Karpas-422 (cell line): ENCODE results near the gene RCAN3. TPM values are rescaled to one million over a fixed set of nuclear protein-coding genes. Genes with fewer than 3 reads are reported as not detected.
"Not testable (repeated sequence)": the region's sequence is repeated elsewhere in the genome, so short reads cannot be mapped to it uniquely, and the experiment has no call there.

Experiments used
- DNase-seq: peaks from one replicate; pipeline ENCODE4 v3.0.0-alpha.2; 2015
- H2AFZ ChIP-seq: fragments of 200-600 bp; sonication (generic); 2 replicates; pipeline ENCODE4 v1.6.1; 2014; ENCODE audit warnings: antibody characterized with exemption, low read length, mixed read lengths
- H3K27ac ChIP-seq: fragments of 200-600 bp; sonication (generic); 2 replicates; pipeline ENCODE4 v1.5.1; 2014; ENCODE audit warnings: mild to moderate bottlenecking, low read length, moderate library complexity
- H3K27me3 ChIP-seq: fragments of 200-600 bp; sonication (generic); 2 replicates; pipeline ENCODE4 v1.6.1; 2014; ENCODE audit warnings: low read length, mixed read lengths
- H3K36me3 ChIP-seq: fragments of 200-600 bp; sonication (generic); 2 replicates; pipeline ENCODE4 v1.6.1; 2014; ENCODE audit warnings: low read length, mixed read lengths; ENCODE audit not compliant: insufficient read depth
- H3K4me1 ChIP-seq: fragments of 200-600 bp; sonication (generic); 2 replicates; pipeline ENCODE4 v1.6.1; 2014; ENCODE audit warnings: mild to moderate bottlenecking, low read length, mixed read lengths
- H3K4me2 ChIP-seq: fragments of 200-600 bp; sonication (generic); 2 replicates; pipeline ENCODE4 v1.6.1; 2014; ENCODE audit warnings: low read length, low read depth, mild to moderate bottlenecking; ENCODE audit not compliant: poor library complexity, severe bottlenecking
- H3K4me3 ChIP-seq: fragments of 200-600 bp; sonication (generic); 2 replicates; pipeline ENCODE4 v1.5.1; 2014; ENCODE audit warnings: mild to moderate bottlenecking, antibody characterized with exemption, low read length, mixed read lengths
- H3K79me2 ChIP-seq: fragments of 200-600 bp; sonication (generic); 2 replicates; pipeline ENCODE4 v1.6.1; 2014; ENCODE audit warnings: mild to moderate bottlenecking, low read length, mixed read lengths
- H3K9ac ChIP-seq: fragments of 200-600 bp; sonication (generic); 2 replicates; pipeline ENCODE4 v1.6.0; 2014; ENCODE audit warnings: low read length
- H3K9me2 ChIP-seq: fragments of 200-600 bp; sonication (generic), shearing (Covaris generic); replicated peaks from 2 replicates; pipeline ENCODE4 v1.6.0; 2014; ENCODE audit warnings: mild to moderate bottlenecking, low read length, moderate library complexity; ENCODE audit not compliant: insufficient read depth
- H3K9me3 ChIP-seq: fragments of 300-700, 200-600 bp; sonication (generic); 2 replicates; pipeline ENCODE4 v1.6.1; 2014; ENCODE audit warnings: low read length, mixed read lengths
- H4K20me1 ChIP-seq: fragments of 200-600 bp; sonication (generic); 2 replicates; pipeline ENCODE4 v1.6.1; 2014; ENCODE audit warnings: mild to moderate bottlenecking, antibody characterized with exemption, low read length, low read depth; ENCODE audit not compliant: insufficient read depth
- total RNA-seq: library from RNA; depleted of rRNA; stranded (reverse); fragments of >200 nt; shearing (Covaris generic); gene quantifications from 2 replicates; pipeline ENCODE4 v1.2.3, GENCODE V29; 2014; ENCODE audit warnings: low replicate concordance

Gene RCAN3
- total RNA-seq, 1 experiment from 2014 or later = 4.8 TPM

DNA sequence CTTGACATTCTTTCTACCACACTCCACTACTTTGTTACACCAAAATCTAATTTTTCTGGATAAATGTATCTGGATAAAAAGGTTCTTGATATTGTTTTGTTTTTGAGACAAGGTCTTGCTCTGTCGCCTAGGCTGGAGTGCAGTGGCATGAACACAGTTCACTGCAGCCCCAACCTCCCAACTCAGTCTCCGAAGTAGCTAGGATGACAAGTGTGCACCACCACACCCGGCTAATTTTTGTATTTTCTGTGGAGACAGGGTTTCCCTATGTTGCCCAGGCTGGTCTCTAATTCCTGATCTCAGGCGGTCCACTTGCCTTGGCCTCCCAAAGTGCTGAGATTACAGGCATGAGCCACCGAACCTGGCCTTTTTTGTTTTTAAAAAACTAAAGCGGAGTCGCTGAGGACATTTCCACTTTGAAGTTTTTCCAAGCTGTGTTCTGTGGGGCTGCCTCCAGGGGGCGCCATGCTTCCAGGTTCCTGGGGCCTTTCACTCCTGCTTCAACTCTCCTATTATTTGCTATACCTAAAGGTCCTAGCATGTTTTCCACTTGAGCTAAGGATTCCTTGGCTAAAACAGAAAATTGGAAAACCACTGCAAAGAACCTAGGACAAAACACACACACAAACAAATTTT is 39.2 kb downstream of the RCAN3 start:
- H3K9me3 ChIP-seq = no peaks in the 10 kb centered on the region
- H2AFZ ChIP-seq = no peak overlapping the region
- no peaks in the 10 kb centered on the region for H4K20me1 ChIP-seq
- H3K27ac ChIP-seq = no peak overlapping the region
- no peaks in the 10 kb centered on the region for H3K36me3 ChIP-seq
- no peaks in the 10 kb centered on the region for H3K79me2 ChIP-seq
- H3K9me2 ChIP-seq = no peaks in the 10 kb centered on the region
- H3K9ac ChIP-seq = no peak overlapping the region
- no peaks in the 10 kb centered on the region for H3K27me3 ChIP-seq
- DNase-seq = peak; percentile 46
- no peak overlapping the region for H3K4me2 ChIP-seq
- no peak overlapping the region for H3K4me3 ChIP-seq
- H3K4me1 ChIP-seq = peaks cover 38% of the 10 kb centered on the region

DNA sequence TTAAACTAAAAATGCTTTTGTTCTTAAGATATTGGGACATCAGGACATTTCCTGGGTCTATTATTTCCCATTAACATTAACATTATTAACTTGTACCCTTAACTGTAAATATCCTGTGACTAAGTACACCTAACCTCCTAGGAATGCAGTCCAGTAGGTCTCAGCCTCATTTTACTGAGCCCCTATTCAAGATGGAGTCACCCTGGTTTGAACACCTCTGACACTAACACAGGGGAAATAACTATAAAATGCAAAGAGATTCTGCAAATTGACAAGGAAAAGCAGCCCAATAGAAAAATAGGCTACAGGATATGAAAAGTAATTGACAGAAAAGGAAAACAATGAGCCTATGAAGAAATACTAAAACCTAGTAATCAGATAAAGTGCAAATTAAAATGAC is 41.6 kb downstream of the RCAN3 start:
- Histone ChIP-seq H2AFZ (no peak overlapping the region), H3K27me3 (no peaks in the 10 kb centered on the region), H3K36me3 (no peaks in the 10 kb centered on the region), H3K9me3 (no peaks in the 10 kb centered on the region), H3K9ac (no peak overlapping the region), H3K9me2 (no peaks in the 10 kb centered on the region), H3K4me1 (peaks cover 43% of the 10 kb centered on the region), H3K79me2 (no peaks in the 10 kb centered on the region), H4K20me1 (no peaks in the 10 kb centered on the region), H3K4me3 (no peak overlapping the region), H3K4me2 (no peak overlapping the region), H3K27ac (no peak overlapping the region)
- DNase-seq = no peak

DNA sequence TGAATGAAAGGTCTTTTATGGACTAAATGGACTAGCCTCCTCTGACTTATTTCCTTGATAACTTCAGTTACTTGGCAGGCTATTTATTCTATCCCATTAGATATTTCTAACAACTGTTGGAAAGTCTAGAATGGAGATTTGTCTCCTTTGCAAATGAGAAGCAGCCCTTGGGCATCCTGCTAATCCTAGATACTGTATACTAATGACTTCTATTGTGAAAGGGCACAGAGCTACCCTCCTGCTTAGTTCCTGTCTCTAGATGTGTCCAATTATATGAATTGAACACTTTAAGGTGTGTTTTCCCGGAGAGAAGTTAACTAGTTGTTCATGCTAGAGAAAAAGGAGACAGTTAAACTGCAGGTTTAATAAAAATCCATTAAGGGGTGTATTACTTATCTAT is 43.0 kb downstream of the RCAN3 start:
- H2AFZ ChIP-seq = no peak overlapping the region
- DNase-seq = no peak

DNA sequence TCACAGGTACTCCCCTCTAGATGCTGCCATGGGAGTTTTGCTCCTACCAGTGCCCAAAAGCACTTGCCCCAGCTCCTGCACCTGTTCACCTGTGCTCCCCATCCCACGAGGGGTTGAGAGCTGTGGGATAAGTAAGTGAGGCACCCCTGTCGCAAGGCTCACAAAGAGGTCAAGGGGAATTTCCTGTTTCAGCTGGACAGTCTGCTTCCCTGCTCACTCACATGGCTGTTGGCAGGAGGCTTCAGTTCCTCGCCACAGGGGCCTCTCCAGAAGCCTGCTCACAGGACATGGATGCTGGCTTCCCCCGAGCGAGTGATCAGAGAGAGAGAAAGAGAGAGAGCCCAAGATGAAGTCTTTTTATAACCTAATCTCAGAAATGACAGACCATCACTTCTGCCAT is 44.6 kb downstream of the RCAN3 start:
- Histone ChIP-seq H3K4me1 (peaks cover 20% of the 10 kb centered on the region), H2AFZ (no peak overlapping the region)

More for the DNA sequence above, 43.0 kb downstream of the RCAN3 start:
- Histone ChIP-seq H3K27me3 (no peaks in the 10 kb centered on the region), H3K9ac (no peak overlapping the region), H3K4me3 (no peak overlapping the region), H3K9me2 (no peaks in the 10 kb centered on the region), H3K36me3 (no peaks in the 10 kb centered on the region), H3K4me1 (peaks cover 29% of the 10 kb centered on the region), H3K4me2 (no peak overlapping the region), H3K27ac (no peak overlapping the region), H3K9me3 (no peaks in the 10 kb centered on the region), H4K20me1 (no peaks in the 10 kb centered on the region), H3K79me2 (no peaks in the 10 kb centered on the region)

DNA sequence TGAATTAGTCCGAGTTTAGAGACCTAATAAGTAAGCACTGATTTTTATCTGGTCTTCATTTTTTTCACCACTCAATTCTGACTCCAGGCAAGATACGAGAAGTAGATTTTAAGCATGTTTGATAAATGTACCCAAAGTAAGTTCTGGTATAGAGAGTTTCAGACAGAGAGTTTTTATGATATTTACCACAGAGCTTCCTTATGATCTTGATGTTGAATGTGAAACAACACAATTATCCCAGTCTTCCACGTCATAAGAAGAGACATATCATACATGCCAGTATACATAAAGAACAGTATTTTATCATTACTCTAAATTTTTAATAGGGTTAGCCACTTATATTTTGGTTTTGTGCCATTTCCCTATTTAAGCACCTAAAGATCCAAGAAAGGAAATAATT is 45.4 kb downstream of the RCAN3 start:
- no peak overlapping the region for H3K9ac ChIP-seq
- no peak overlapping the region for H3K27ac ChIP-seq
- DNase-seq = no peak
- H3K36me3 ChIP-seq = no peaks in the 10 kb centered on the region
- no peaks in the 10 kb centered on the region for H4K20me1 ChIP-seq
- no peaks in the 10 kb centered on the region for H3K9me2 ChIP-seq
- no peaks in the 10 kb centered on the region for H3K9me3 ChIP-seq
- H3K4me1 ChIP-seq = peaks cover 20% of the 10 kb centered on the region
- H3K4me2 ChIP-seq = no peak overlapping the region
- no peak overlapping the region for H3K4me3 ChIP-seq
- H3K79me2 ChIP-seq = no peaks in the 10 kb centered on the region
- no peaks in the 10 kb centered on the region for H3K27me3 ChIP-seq
- no peak overlapping the region for H2AFZ ChIP-seq

More for the DNA sequence above, 44.6 kb downstream of the RCAN3 start:
- no peaks in the 10 kb centered on the region for H3K79me2 ChIP-seq
- no peaks in the 10 kb centered on the region for H4K20me1 ChIP-seq
- no peak overlapping the region for H3K4me2 ChIP-seq
- H3K4me3 ChIP-seq = no peak overlapping the region
- H3K9me2 ChIP-seq = no peaks in the 10 kb centered on the region
- H3K27me3 ChIP-seq = no peaks in the 10 kb centered on the region
- H3K27ac ChIP-seq = no peak overlapping the region
- no peak overlapping the region for H3K9ac ChIP-seq
- H3K9me3 ChIP-seq = no peaks in the 10 kb centered on the region
- no peaks in the 10 kb centered on the region for H3K36me3 ChIP-seq
- DNase-seq = no peak

DNA sequence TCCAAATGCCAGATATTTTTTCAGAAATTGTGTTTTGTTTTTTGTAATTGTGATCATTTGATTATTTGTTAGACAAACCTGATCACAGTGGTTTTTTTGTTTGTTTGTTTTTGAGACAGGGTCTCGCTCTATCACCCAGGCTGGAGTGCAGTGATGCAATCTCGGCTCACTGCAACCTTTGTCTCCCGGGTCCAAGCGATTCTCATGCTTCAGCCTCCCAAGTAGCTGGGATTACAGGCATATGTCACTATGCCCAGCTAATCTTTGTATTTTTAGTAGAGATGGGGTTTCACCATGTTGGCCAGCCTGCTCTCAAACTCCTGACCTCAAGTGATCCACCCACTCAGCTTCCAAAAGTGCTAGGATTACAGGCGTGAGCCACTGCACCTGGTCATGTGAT is 46.6 kb downstream of the RCAN3 start:
- H3K36me3 ChIP-seq, H3K27ac ChIP-seq, H3K79me2 ChIP-seq, H2AFZ ChIP-seq, H3K4me3 ChIP-seq, H3K4me2 ChIP-seq, H3K27me3 ChIP-seq, H3K9ac ChIP-seq, H3K9me2 ChIP-seq, H4K20me1 ChIP-seq, DNase-seq, H3K9me3 ChIP-seq: not testable (repeated sequence)
- peaks cover 20% of the 10 kb centered on the region for H3K4me1 ChIP-seq

DNA sequence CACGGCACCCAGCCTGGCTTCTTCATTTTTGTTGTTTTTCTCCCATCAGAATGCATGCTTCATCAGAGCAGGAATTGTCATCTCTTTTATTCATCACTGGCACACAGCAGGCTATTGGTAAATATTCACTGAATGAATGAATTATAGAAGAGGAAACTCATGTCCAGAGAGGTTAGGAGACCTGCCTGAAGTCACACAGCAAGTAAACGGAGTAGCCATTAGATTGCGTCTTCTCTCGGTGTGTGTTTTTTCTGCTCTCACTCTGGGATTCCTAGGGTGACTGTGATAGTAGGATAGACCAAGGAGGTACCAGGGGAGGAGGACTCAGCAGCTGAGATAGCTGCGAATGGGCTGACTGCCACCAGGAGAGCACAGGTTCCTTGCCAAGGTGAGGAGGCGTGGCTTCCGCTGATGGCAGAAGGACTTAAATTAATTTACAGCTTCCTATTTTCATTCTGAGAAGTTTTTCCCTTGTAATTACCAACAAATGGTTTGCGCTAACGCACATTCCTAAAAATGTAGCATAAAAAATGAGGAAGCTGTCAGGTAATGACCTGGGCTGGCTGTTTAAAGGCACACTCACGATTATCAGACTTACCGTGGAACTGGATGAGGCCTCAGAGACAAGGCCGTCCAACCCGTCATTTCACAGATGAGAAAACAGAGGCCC is 48.8 kb downstream of the RCAN3 start:
- H2AFZ ChIP-seq = no peak overlapping the region
- no peak overlapping the region for H3K4me2 ChIP-seq

DNA sequence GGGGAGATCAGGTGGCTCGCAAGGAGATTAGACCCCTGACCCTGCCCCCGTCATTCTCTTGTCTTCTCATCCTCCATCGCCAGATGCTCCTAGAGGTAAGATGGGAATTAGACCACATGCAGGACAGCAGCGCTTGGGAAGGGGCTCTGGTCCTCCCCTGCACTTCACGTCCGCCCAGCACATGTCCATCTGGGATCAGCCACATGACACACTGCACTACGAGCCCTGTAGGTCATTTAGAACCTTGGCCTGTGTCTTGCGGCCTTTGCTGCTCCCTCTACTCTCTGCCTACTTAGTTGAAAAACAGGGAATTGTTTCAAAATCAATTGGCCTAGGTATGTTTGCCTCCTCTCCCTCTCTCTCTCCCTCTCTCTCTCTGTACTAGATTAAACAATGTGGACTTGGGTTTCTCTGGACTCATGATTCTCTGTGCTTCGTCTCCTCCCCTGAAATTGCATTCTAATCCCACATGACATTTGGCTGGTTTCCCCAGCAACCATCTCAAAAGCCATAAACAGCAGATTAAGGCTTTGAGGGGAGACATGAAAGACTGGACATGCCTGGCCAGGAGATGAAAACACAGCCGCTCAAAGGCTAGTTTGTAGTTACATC is 49.4 kb downstream of the RCAN3 start:
- DNase-seq = no peak
- H4K20me1 ChIP-seq = no peaks in the 10 kb centered on the region
- H3K4me3 ChIP-seq = no peak overlapping the region
- no peak overlapping the region for H3K27ac ChIP-seq
- H3K27me3 ChIP-seq = no peaks in the 10 kb centered on the region
- no peak overlapping the region for H2AFZ ChIP-seq
- H3K4me1 ChIP-seq = peaks cover 18% of the 10 kb centered on the region
- no peak overlapping the region for H3K4me2 ChIP-seq
- H3K9ac ChIP-seq = no peak overlapping the region
- H3K36me3 ChIP-seq = no peaks in the 10 kb centered on the region
- H3K9me2 ChIP-seq = no peaks in the 10 kb centered on the region
- H3K9me3 ChIP-seq = no peaks in the 10 kb centered on the region
- no peaks in the 10 kb centered on the region for H3K79me2 ChIP-seq

More for the DNA sequence above, 48.8 kb downstream of the RCAN3 start:
- H3K79me2 ChIP-seq = no peaks in the 10 kb centered on the region
- H3K4me1 ChIP-seq = peaks cover 18% of the 10 kb centered on the region
- no peak overlapping the region for H3K9ac ChIP-seq
- DNase-seq = no peak
- no peaks in the 10 kb centered on the region for H3K27me3 ChIP-seq
- no peak overlapping the region for H3K27ac ChIP-seq
- H3K9me2 ChIP-seq = no peaks in the 10 kb centered on the region
- no peaks in the 10 kb centered on the region for H3K9me3 ChIP-seq
- H4K20me1 ChIP-seq = no peaks in the 10 kb centered on the region
- no peaks in the 10 kb centered on the region for H3K36me3 ChIP-seq
- H3K4me3 ChIP-seq = no peak overlapping the region
